ENCODE data around the gene DHX35. TPM values are rescaled to one million over a fixed set of nuclear protein-coding genes. Genes with fewer than 3 reads are reported as not detected.
A peak's percentile ranks its signal among the peaks of the same experiment; 100 is the strongest.

The DHX35 gene
- total and polyA plus RNA-seq, 8 donors: 4.7 to 33.8 (median 8.8) TPM

DNA sequence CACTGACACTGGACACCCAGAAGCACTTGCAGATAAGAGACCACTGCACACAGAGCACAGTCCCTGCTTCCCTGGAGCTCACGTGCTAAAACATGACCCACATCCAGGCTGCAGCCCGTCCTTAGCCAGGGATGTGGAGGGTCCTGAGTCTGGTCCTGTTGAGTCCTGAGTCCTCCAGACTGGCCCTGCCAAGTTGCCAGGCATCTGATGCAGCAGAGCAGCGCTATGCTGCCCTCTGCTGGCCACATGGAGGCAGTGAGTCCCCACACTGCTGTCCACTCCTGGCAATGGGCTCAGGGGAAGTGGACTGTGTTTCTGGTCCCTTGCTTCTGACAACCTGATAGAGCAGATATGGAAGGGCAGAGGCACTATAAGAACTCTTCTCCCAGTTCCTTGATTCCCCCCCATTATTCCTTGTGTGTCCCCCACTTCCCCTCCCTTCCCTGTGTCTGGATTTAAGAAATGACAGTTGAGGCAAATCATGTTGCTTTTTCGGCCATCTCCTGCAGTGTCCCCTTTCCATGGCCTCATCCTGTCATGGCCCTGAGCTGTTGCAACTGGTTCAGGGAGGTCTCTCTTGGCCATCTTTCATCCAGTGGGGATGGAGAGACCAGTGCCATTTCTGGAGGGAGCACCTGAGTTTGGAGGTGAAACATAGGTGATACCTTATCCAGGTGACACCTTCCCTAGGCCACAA, 86.0 kb downstream of the DHX35 start:
- intact Hi-C loops (cut with DNase I; ENCODE audit: low total_unique reads): no loop called here
- 21 to 26% (median 23%) methylated on average over 4 of the region's 4 CpGs for WGBS, 5 donors
- peak; percentile 86 to 92 for DNase-seq

DNA sequence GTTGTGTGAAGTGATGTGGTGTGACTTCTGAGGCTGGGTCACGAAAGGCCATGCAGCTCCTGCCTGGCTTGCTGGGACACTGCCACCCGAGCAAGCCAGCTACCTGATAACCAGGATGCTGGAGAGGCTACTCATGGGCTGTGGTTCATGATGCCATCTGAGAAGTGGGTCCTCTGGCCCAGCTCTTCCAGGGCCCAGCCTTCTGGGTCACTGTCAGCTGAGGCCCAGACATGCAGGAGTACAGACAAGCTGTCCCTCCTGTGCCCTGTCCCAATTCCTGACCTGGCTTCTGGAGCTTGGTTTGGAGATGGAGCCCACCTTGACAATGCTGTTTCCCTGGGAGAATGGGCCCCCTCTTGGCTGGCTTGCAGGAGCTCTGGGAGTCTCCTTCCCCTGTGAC, 87.0 kb downstream of the DHX35 start:
- WGBS, 5 donors: 75 to 90% (median 86%) methylated on average over 1 to 2 of the region's 2 CpGs
- Histone ChIP-seq H3K9me3 (no peaks in the 10 kb centered on the region), H3K27ac (peak overlapping the region in 4 of 5 donors; percentile 44 to 84 (median 72)), H3K27me3 (peaks cover 0 to 23% (median 0%) of the 10 kb centered on the region in 3 donors), H3K4me1 (peaks cover 0 to 30% (median 14%) of the 10 kb centered on the region in 4 donors), H3K4me3 (peak overlapping the region in 2 of 4 donors; percentile 68 to 72), H3K36me3 (peaks cover 0 to 5% (median 0%) of the 10 kb centered on the region in 4 donors)
- TF ChIP-seq EP300 (IDR thresholded peaks at IDR 0.05): no peak
- no peak for TF ChIP-seq POLR2A (IDR thresholded peaks at IDR 0.05)
- no peak for TF ChIP-seq POLR2AphosphoS5 (IDR thresholded peaks at IDR 0.05)
- no peak for TF ChIP-seq CTCF (IDR thresholded peaks at IDR 0.05)
- intact Hi-C loops (cut with DNase I; ENCODE audit: low total_unique reads): no loop called here
- DNase-seq: peak in 1 of 2 donors; percentile 14

More for the DNA sequence above, 86.0 kb downstream of the DHX35 start:
- Histone ChIP-seq H3K27ac (peak overlapping the region in 2 of 5 donors; percentile 3 to 13), H3K27me3 (peaks cover 0 to 16% (median 0%) of the 10 kb centered on the region in 3 donors), H3K4me1 (peaks cover 0 to 30% (median 14%) of the 10 kb centered on the region in 4 donors), H3K36me3 (peaks cover 3 to 13% (median 7%) of the 10 kb centered on the region in 4 donors), H3K4me3 (no peak overlapping the region), H3K9me3 (no peaks in the 10 kb centered on the region)
- TF ChIP-seq POLR2AphosphoS5 (IDR thresholded peaks at IDR 0.05): peak in 2 of 3 donors; percentile 44 to 74
- peak in 5 of 7 experiments; percentile 89 to 95 (median 94) for TF ChIP-seq CTCF (IDR thresholded peaks at IDR 0.05)
- no peak for TF ChIP-seq EP300 (IDR thresholded peaks at IDR 0.05)
- no peak for TF ChIP-seq POLR2A (IDR thresholded peaks at IDR 0.05)

GRCh38 chr20:39049684-39050554, 87.8 kb downstream of the DHX35 start:
- peak; percentile 75 to 93 for DNase-seq
- Histone ChIP-seq H3K4me1 (peaks cover 0 to 30% (median 14%) of the 10 kb centered on the region in 4 donors), H3K27ac (peak overlapping the region; percentile 6 to 84 (median 64)), H3K9me3 (no peaks in the 10 kb centered on the region), H3K27me3 (peaks cover 0 to 26% (median 0%) of the 10 kb centered on the region in 3 donors), H3K4me3 (peak overlapping the region; percentile 57 to 72 (median 64)), H3K36me3 (no peaks in the 10 kb centered on the region)
- WGBS, 5 donors: 1 to 3% (median 1%) methylated on average over 35 to 69 of the region's 69 CpGs
- TF ChIP-seq POLR2A (IDR thresholded peaks at IDR 0.05): no peak
- peak in 5 of 7 experiments; percentile 93 to 97 (median 96) for TF ChIP-seq CTCF (IDR thresholded peaks at IDR 0.05)
- no peak for TF ChIP-seq EP300 (IDR thresholded peaks at IDR 0.05)
- TF ChIP-seq POLR2AphosphoS5 (IDR thresholded peaks at IDR 0.05): peak in 1 of 3 donors; percentile 53
- intact Hi-C loops (cut with DNase I; ENCODE audit: low total_unique reads): loop anchor here (10.0 kb wide), 1 partner anchor 125 kb away; the partner anchor contains the start of gene FAM83D

- DNase-seq: no peak
- peaks cover 0 to 30% (median 14%) of the 10 kb centered on the region in 4 donors for H3K4me1 ChIP-seq
- H3K27me3 ChIP-seq: peaks cover 0 to 33% (median 0%) of the 10 kb centered on the region in 3 donors
- H3K4me3 ChIP-seq: peak overlapping the region; percentile 57 to 72 (median 64)
- peak overlapping the region in 1 of 5 donors; percentile 81 for H3K27ac ChIP-seq
- intact Hi-C loops (cut with DNase I; ENCODE audit: low total_unique reads): loop anchor here (10.0 kb wide), 1 partner anchor 126 kb away; the partner anchor contains the start of gene FAM83D
- TF ChIP-seq CTCF (IDR thresholded peaks at IDR 0.05): no peak
- no peaks in the 10 kb centered on the region for H3K9me3 ChIP-seq
- H3K36me3 ChIP-seq: no peaks in the 10 kb centered on the region
- 53 to 64% (median 55%) methylated on average over 3 to 4 of the region's 4 CpGs for WGBS, 5 donors
Observed at GRCh38 chr20:39050555-39050902, 88.4 kb downstream of the DHX35 start.

Data from stomach (tissue), 9 donors.